ENCODE results near the gene ETAA1.

Gene ETAA1

GRCh38 chr2:67438337-67438736 lies 41.2 kb downstream of the ETAA1 start:
- no peak for DNase-seq

- DNase-seq: no peak
Measured at GRCh38 chr2:67445652-67446268, 48.6 kb downstream of the ETAA1 start.

- no peak for DNase-seq
Measured at GRCh38 chr2:67446491-67446911, 49.4 kb downstream of the ETAA1 start.

GRCh38 chr2:67448648-67449047 lies 51.5 kb downstream of the ETAA1 start:
- DNase-seq: no peak

GRCh38 chr2:67451086-67451832 lies 54.1 kb downstream of the ETAA1 start:
- DNase-seq: no peak

GRCh38 chr2:67453310-67453709 lies 56.2 kb downstream of the ETAA1 start:
- DNase-seq: no peak

GRCh38 chr2:67455219-67456142 lies 58.3 kb downstream of the ETAA1 start:
- DNase-seq: no peak

- no peak for DNase-seq
Measured at GRCh38 chr2:67456428-67456827, 59.3 kb downstream of the ETAA1 start.

GRCh38 chr2:67457699-67458098 lies 60.6 kb downstream of the ETAA1 start:
- no peak for DNase-seq

GRCh38 chr2:67459761-67460160 lies 62.6 kb downstream of the ETAA1 start:
- no peak for DNase-seq

Measured in CD4-positive, alpha-beta T cell treated with Interferon gamma for 1 hour (primary cell).